Gastroesophageal sphincter (tissue), 4 donors: ENCODE measurements around the gene SPTBN5. TPM values are rescaled to one million over a fixed set of nuclear protein-coding genes. Genes with fewer than 3 reads are reported as not detected.

Experiments
- ATAC-seq: fragments of 150-250 bp; one replicate; pipeline ENCODE4 v1.9.1; 2016; ENCODE audit warnings: mild to moderate bottlenecking, moderate library complexity
- H3K27ac ChIP-seq, 4 donors: fragments of 200-600 bp; sonication (generic) in 3 of 4; 1 replicate in 3 of 4; 2 replicates in 1 of 4; pipeline ENCODE4 v1.5.1; 2016 to 2019
- H3K27me3 ChIP-seq: fragments of 200-600 bp; sonication (generic); one replicate; pipeline ENCODE4 v1.5.1; 2019
- H3K36me3 ChIP-seq, 2 donors: fragments of 200-600 bp; sonication (generic); one replicate each; pipeline ENCODE4 v1.5.1; 2019; ENCODE audit warnings: control low read depth in 1 of 2
- H3K4me1 ChIP-seq, 3 donors: fragments of 200-600 bp; sonication (generic); 1 replicate in 2 of 3; 2 replicates in 1 of 3; pipeline ENCODE4 v1.5.1; 2016 to 2019; ENCODE audit warnings: control low read depth in 2 of 3
- H3K4me3 ChIP-seq, 2 donors: fragments of 200-600 bp; sonication (generic); one replicate each; pipeline ENCODE4 v1.5.1; 2019; ENCODE audit warnings: mild to moderate bottlenecking in 1 of 2, moderate library complexity in 1 of 2
- H3K9me3 ChIP-seq, 3 donors: fragments of 200-600 bp; sonication (generic); one replicate each; pipeline ENCODE4 v1.5.1; 2017 to 2019; ENCODE audit warnings: control low read depth in 2 of 3
- EP300 ChIP-seq: sonication (generic); formaldehyde crosslinking; IDR thresholded peaks from one replicate; pipeline ENCODE4 v1.6.1; 2017; ENCODE audit warnings: antibody characterized with exemption, mild to moderate bottlenecking
- POLR2A ChIP-seq, 2 donors: fragments of 450-650 bp; IDR thresholded peaks; one replicate each; pipeline ENCODE4 v1.6.1; 2017; ENCODE audit warnings: antibody characterized with exemption in 2 of 2, mild to moderate bottlenecking in 2 of 2, moderate library complexity in 1 of 2
- POLR2AphosphoS5 ChIP-seq: sonication (generic); formaldehyde crosslinking; IDR thresholded peaks from one replicate; pipeline ENCODE4 v1.6.1; 2017; ENCODE audit warnings: antibody characterized with exemption
- WGBS, 2 donors: methylation state at CpG; one replicate each; pipeline ENCODE4 v1.1.5; 2018; ENCODE audit warnings: low coverage in 1 of 2; 5-methylcytosine and 5-hydroxymethylcytosine counted together
- total RNA-seq, 4 donors: library from RNA; depleted of rRNA; stranded (reverse); fragments of >200 nt; gene quantifications; one replicate each; pipeline ENCODE4 v1.1.0, GENCODE V29; 2016
- TF ChIP-seq, protein P1 (sequence below), 4 experiments: fragments of 200-600 bp in 2 of 4; fragments of 450-650 bp in 2 of 4; sonication (generic) in 1 of 4; IDR thresholded peaks; one replicate each; pipeline ENCODE4 v1.5.1; 2017 to 2019; ENCODE audit warnings: antibody characterized with exemption in 4 of 4, mild to moderate bottlenecking in 2 of 4, moderate library complexity in 2 of 4

Gene SPTBN5
- total RNA-seq, 4 donors from 2014 or later = 0.13 to 0.93 (median 0.38) TPM

GRCh38 chr15:41866263-41866703 lies 27.6 kb downstream of the SPTBN5 start:
- ATAC-seq = no peak
- WGBS, 2 donors = no CpG with 5 or more reads among the region's 8 CpGs
- Histone ChIP-seq H3K27me3 (no peaks in the 10 kb centered on the region), H3K4me1 (no peaks in the 10 kb centered on the region), H3K9me3 (no peaks in the 10 kb centered on the region), H3K36me3 (no peaks in the 10 kb centered on the region), H3K4me3 (no peak overlapping the region), H3K27ac (no peak overlapping the region)
- TF ChIP-seq, protein P1, sequence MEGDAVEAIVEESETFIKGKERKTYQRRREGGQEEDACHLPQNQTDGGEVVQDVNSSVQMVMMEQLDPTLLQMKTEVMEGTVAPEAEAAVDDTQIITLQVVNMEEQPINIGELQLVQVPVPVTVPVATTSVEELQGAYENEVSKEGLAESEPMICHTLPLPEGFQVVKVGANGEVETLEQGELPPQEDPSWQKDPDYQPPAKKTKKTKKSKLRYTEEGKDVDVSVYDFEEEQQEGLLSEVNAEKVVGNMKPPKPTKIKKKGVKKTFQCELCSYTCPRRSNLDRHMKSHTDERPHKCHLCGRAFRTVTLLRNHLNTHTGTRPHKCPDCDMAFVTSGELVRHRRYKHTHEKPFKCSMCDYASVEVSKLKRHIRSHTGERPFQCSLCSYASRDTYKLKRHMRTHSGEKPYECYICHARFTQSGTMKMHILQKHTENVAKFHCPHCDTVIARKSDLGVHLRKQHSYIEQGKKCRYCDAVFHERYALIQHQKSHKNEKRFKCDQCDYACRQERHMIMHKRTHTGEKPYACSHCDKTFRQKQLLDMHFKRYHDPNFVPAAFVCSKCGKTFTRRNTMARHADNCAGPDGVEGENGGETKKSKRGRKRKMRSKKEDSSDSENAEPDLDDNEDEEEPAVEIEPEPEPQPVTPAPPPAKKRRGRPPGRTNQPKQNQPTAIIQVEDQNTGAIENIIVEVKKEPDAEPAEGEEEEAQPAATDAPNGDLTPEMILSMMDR (IDR thresholded peaks at IDR 0.05) = no peak
- TF ChIP-seq POLR2A (IDR thresholded peaks at IDR 0.05) (no peak), POLR2AphosphoS5 (no peak), EP300 (no peak)

DNA sequence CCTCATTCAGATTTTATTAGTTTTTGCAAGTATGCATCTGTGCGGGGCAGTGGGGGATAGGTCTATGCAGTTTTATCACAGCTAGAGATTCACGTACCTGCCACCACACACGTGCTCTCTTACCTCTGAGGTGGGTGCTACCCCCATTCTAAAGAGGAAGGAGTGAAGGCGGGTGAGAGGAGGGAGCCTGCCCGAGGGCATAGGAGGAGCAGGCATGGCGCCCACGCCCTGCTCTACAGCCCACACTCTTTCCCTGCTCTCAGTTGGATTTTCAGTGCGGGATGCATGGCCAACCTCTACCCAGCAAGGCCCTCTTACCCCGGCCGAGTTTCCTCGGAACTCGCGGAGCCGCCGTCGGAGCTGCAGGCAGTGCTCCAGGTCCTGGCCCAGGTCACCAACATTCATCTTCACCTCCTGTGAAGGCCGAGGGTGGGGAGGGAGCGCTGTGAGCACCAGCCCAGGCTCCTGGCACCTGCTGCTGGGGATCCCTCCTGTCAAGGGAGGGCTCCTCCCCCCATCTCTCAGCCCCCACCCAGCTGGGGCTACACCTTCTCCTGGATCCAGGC lies 28.3 kb downstream of the SPTBN5 start:
- WGBS, 2 donors = 84 to 85% methylated on average over 5 to 10 of the region's 18 CpGs
- H3K4me3 ChIP-seq = no peak overlapping the region
- H3K27me3 ChIP-seq = no peaks in the 10 kb centered on the region
- no peak overlapping the region for H3K27ac ChIP-seq
- TF ChIP-seq EP300 (no peak), POLR2A (IDR thresholded peaks at IDR 0.05) (no peak), POLR2AphosphoS5 (no peak)
- TF ChIP-seq, protein P1 (IDR thresholded peaks at IDR 0.05) = no peak
- no peaks in the 10 kb centered on the region for H3K9me3 ChIP-seq
- no peaks in the 10 kb centered on the region for H3K4me1 ChIP-seq
- ATAC-seq = no peak
- H3K36me3 ChIP-seq = no peaks in the 10 kb centered on the region

- 80 to 93% methylated on average over 2 to 3 of the region's 19 CpGs for WGBS, 2 donors
- TF ChIP-seq, protein P1 (IDR thresholded peaks at IDR 0.05) = no peak
- no peak for TF ChIP-seq EP300
- no peak for TF ChIP-seq POLR2A (IDR thresholded peaks at IDR 0.05)
- TF ChIP-seq POLR2AphosphoS5 = no peak
- no peak overlapping the region for H3K27ac ChIP-seq
- ATAC-seq = no peak
- H3K9me3 ChIP-seq = no peaks in the 10 kb centered on the region
- H3K36me3 ChIP-seq = no peaks in the 10 kb centered on the region
- no peak overlapping the region for H3K4me3 ChIP-seq
- peaks cover 14% of the 10 kb centered on the region for H3K27me3 ChIP-seq
- no peaks in the 10 kb centered on the region for H3K4me1 ChIP-seq
Measured at GRCh38 chr15:41862515-41863116, 31.2 kb downstream of the SPTBN5 start.

DNA sequence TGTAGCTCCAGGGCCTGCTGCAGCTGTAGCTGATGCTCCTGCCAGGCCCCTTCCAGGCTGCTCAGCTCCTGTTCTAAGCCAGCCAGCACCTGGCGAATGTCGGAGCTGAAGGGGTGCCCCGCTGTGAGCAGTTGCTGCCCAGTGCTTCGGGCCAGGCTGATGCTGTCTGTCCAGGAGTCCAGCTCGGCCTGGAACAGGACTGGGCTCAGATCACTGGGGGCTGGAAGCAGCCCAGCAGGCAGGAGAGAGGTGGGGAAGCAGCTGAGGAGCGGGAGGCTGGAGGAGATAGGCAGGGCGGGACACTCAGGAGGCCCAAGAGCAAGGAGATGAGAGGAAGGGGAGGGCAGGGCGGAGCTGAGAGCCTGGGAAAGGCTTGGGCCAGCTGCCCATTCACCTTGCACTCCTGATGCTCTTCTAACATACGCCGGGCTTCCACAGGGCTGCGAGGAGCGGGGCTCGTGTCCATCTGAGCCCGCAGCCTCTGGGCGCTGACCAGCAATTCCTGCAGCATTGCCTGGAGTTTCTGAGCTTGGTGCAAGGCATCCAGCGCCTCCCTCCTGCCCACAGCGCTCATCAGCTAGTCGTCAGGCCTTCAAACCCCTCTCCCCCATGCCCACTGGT lies 32.0 kb downstream of the SPTBN5 start:
- Histone ChIP-seq H3K4me1 (no peaks in the 10 kb centered on the region), H3K36me3 (no peaks in the 10 kb centered on the region), H3K27ac (no peak overlapping the region), H3K27me3 (peaks cover 21% of the 10 kb centered on the region), H3K9me3 (no peaks in the 10 kb centered on the region), H3K4me3 (no peak overlapping the region)
- no peak for ATAC-seq
- no peak for TF ChIP-seq EP300
- TF ChIP-seq, protein P1 (IDR thresholded peaks at IDR 0.05) = no peak
- no peak for TF ChIP-seq POLR2A (IDR thresholded peaks at IDR 0.05)
- no peak for TF ChIP-seq POLR2AphosphoS5
- 88 to 92% methylated on average over 6 to 8 of the region's 18 CpGs for WGBS, 2 donors
